Neural cell (in vitro differentiated cells): ENCODE results near the gene MEFV.

Experiments used
- CTCF ChIP-seq: fragments of 450-650 bp; IDR thresholded peaks from 2 replicates; pipeline ENCODE4 v1.5.1; 2014; ENCODE audit warnings: antibody characterized with exemption, mild to moderate bottlenecking, moderate library complexity; ENCODE audit not compliant: poor library complexity, severe bottlenecking
- TAF1 ChIP-seq: IDR thresholded peaks from 2 replicates; pipeline ENCODE4 v1.6.1; 2012; ENCODE audit warnings: low read depth

- TF ChIP-seq TAF1 = no peak
- TF ChIP-seq CTCF = no peak
Observed at GRCh38 chr16:3268294-3268693, 11.9 kb upstream of the MEFV start.
